GM18867 (cell line): ENCODE results near the gene GABBR1.
"Not testable (repeated sequence)": the region's sequence is repeated elsewhere in the genome, so short reads cannot be mapped to it uniquely, and the experiment has no call there.

Source experiments
- ATAC-seq: cut with Tn5 transposase; IDR thresholded peaks from one replicate; pipeline ENCODE4 v1.9.1; 2021; ENCODE audit warnings: mild to moderate bottlenecking, moderate library complexity; ENCODE audit not compliant: unreplicated experiment

Gene GABBR1

GRCh38 chr6:29632789-29633533 lies at the start of gene GABBR1:
GABBR1 (minus strand) TSS chr6:29633183; CDS start chr6:29632385, 798 bp downstream.
- ATAC-seq: peak; percentile 68

- no peak for ATAC-seq
Observed at GRCh38 chr6:29681811-29682210, 48.8 kb upstream of the GABBR1 start.

- no peak for ATAC-seq
Observed at GRCh38 chr6:29680904-29681303, 47.9 kb upstream of the GABBR1 start, which contains the start of gene ZFP57. ZFP57 (minus strand) TSS chr6:29681152; CDS start chr6:29677003, 4,149 bp downstream.

- ATAC-seq: no peak
Observed at GRCh38 chr6:29680416-29680815, 47.4 kb upstream of the GABBR1 start.

GRCh38 chr6:29679962-29680361 lies 47.0 kb upstream of the GABBR1 start:
- ATAC-seq: no peak

GRCh38 chr6:29678114-29678513 lies 45.1 kb upstream of the GABBR1 start:
- ATAC-seq: no peak

GRCh38 chr6:29676981-29677601 lies 44.1 kb upstream of the GABBR1 start:
- no peak for ATAC-seq

- no peak for ATAC-seq
Observed at GRCh38 chr6:29675561-29675960, 42.6 kb upstream of the GABBR1 start.

- no peak for ATAC-seq
Observed at GRCh38 chr6:29674008-29674407, 41.0 kb upstream of the GABBR1 start.

- no peak for ATAC-seq
Observed at GRCh38 chr6:29673161-29673560, 40.2 kb upstream of the GABBR1 start.

GRCh38 chr6:29672116-29672515 lies 39.1 kb upstream of the GABBR1 start:
- ATAC-seq: not testable (repeated sequence)

- ATAC-seq: no peak
Observed at GRCh38 chr6:29671026-29671425, 38.0 kb upstream of the GABBR1 start.

- no peak for ATAC-seq
Observed at GRCh38 chr6:29667158-29667557, 34.2 kb upstream of the GABBR1 start.

- ATAC-seq: no peak
Observed at GRCh38 chr6:29666826-29667130, 33.8 kb upstream of the GABBR1 start.

- no peak for ATAC-seq
Observed at GRCh38 chr6:29665942-29666825, 33.2 kb upstream of the GABBR1 start.

- ATAC-seq: no peak
Observed at GRCh38 chr6:29663300-29664042, 30.5 kb upstream of the GABBR1 start.

GRCh38 chr6:29661502-29662141 lies 28.6 kb upstream of the GABBR1 start:
- not testable (repeated sequence) for ATAC-seq

- no peak for ATAC-seq
Observed at GRCh38 chr6:29661071-29661470, 28.1 kb upstream of the GABBR1 start.

- ATAC-seq: no peak
Observed at GRCh38 chr6:29656798-29657197, 23.8 kb upstream of the GABBR1 start, which contains the start of gene MOG. MOG (plus strand) TSS chr6:29657092; CDS start chr6:29657210, 118 bp downstream.

- ATAC-seq: no peak
Observed at GRCh38 chr6:29656157-29656556, 23.2 kb upstream of the GABBR1 start.
